ENCODE data around the gene MLX.
A peak's percentile ranks its signal among the peaks of the same experiment; 100 is the strongest.

MLX gene

GRCh38 chr17:42564815-42565522, 1.9 kb upstream of the MLX start:
- intact Hi-C loops (cut with DNase I; ENCODE audit: low total_unique reads) = no loop called here
- H3K27ac ChIP-seq = no peak overlapping the region
- peaks cover 4 to 66% (median 54%) of the 10 kb centered on the region in 4 donors for H3K4me1 ChIP-seq
- H3K36me3 ChIP-seq = peaks cover 28 to 42% (median 37%) of the 10 kb centered on the region in 3 donors
- TF ChIP-seq CTCF (IDR thresholded peaks at IDR 0.05) = no peak
- H3K27me3 ChIP-seq = no peaks in the 10 kb centered on the region
- DNase-seq = no peak
- H3K9me3 ChIP-seq = no peaks in the 10 kb centered on the region
- no peak overlapping the region for H3K4me3 ChIP-seq

GRCh38 chr17:42565523-42566214, 1.2 kb upstream of the MLX start:
- peak overlapping the region in 1 of 2 donors; percentile 92 for H3K27ac ChIP-seq
- H3K36me3 ChIP-seq = peaks cover 35 to 49% (median 43%) of the 10 kb centered on the region in 3 donors

GRCh38 chr17:42566215-42566882, 551 bp upstream of the MLX start:
- Histone ChIP-seq H3K36me3 (peaks cover 42 to 56% (median 50%) of the 10 kb centered on the region in 3 donors), H3K27ac (peak overlapping the region; percentile 91 to 92), H3K9me3 (no peaks in the 10 kb centered on the region), H3K4me1 (peaks cover 4 to 65% (median 47%) of the 10 kb centered on the region in 4 donors), H3K27me3 (no peaks in the 10 kb centered on the region), H3K4me3 (peak overlapping the region; percentile 80)
- intact Hi-C loops (cut with DNase I; ENCODE audit: low total_unique reads) = no loop called here
- no peak for DNase-seq
- TF ChIP-seq CTCF (IDR thresholded peaks at IDR 0.05) = no peak

More at GRCh38 chr17:42565523-42566214, 1.2 kb upstream of the MLX start:
- no peak overlapping the region for H3K4me3 ChIP-seq
- peaks cover 4 to 66% (median 51%) of the 10 kb centered on the region in 4 donors for H3K4me1 ChIP-seq
- H3K27me3 ChIP-seq = no peaks in the 10 kb centered on the region
- TF ChIP-seq CTCF (IDR thresholded peaks at IDR 0.05) = no peak
- intact Hi-C loops (cut with DNase I; ENCODE audit: low total_unique reads) = no loop called here
- no peaks in the 10 kb centered on the region for H3K9me3 ChIP-seq
- no peak for DNase-seq

GRCh38 chr17:42568341-42569111, 1.6 kb downstream of the MLX start:
- DNase-seq = no peak
- H3K9me3 ChIP-seq = no peaks in the 10 kb centered on the region
- H3K4me3 ChIP-seq = no peak overlapping the region
- H3K4me1 ChIP-seq = peaks cover 0 to 54% (median 36%) of the 10 kb centered on the region in 4 donors
- TF ChIP-seq CTCF (IDR thresholded peaks at IDR 0.05) = no peak
- peak overlapping the region; percentile 91 to 92 for H3K27ac ChIP-seq
- intact Hi-C loops (cut with DNase I; ENCODE audit: low total_unique reads) = no loop called here
- peaks cover 63 to 77% (median 72%) of the 10 kb centered on the region in 3 donors for H3K36me3 ChIP-seq
- H3K27me3 ChIP-seq = no peaks in the 10 kb centered on the region

All from tibial artery (tissue), 4 donors.